Fibroblast of skin of back (primary cell): ENCODE measurements around the gene MYBPC2.

Experiments
- DNase-seq: peaks from one replicate; pipeline ENCODE4 v3.0.0-alpha.2; 2013

MYBPC2 gene

GRCh38 chr19:50501568-50502475 is 69.1 kb downstream of the MYBPC2 start:
- DNase-seq = no peak

- DNase-seq = no peak
Observed at GRCh38 chr19:50505856-50506611, 73.3 kb downstream of the MYBPC2 start.

GRCh38 chr19:50506700-50507099 is 74.0 kb downstream of the MYBPC2 start:
- no peak for DNase-seq

- no peak for DNase-seq
Observed at GRCh38 chr19:50507376-50507775, 74.7 kb downstream of the MYBPC2 start.

GRCh38 chr19:50508843-50509190 is 76.1 kb downstream of the MYBPC2 start:
- DNase-seq = no peak

GRCh38 chr19:50509366-50509765 is 76.7 kb downstream of the MYBPC2 start:
- no peak for DNase-seq

- no peak for DNase-seq
Observed at GRCh38 chr19:50510121-50510670, 77.5 kb downstream of the MYBPC2 start.

GRCh38 chr19:50510700-50511068 is 78.0 kb downstream of the MYBPC2 start:
- DNase-seq = no peak

- peak; percentile 99 for DNase-seq
Observed at GRCh38 chr19:50511069-50511822, 78.6 kb downstream of the MYBPC2 start, which contains the start of gene JOSD2. JOSD2 (minus strand) TSS chr19:50511191; CDS start chr19:50510431, 760 bp downstream.

- DNase-seq = no peak
Observed at GRCh38 chr19:50512112-50512998, 79.7 kb downstream of the MYBPC2 start.

GRCh38 chr19:50512999-50513745 is 80.5 kb downstream of the MYBPC2 start:
- DNase-seq = no peak

- no peak for DNase-seq
Observed at GRCh38 chr19:50513746-50514345, 81.2 kb downstream of the MYBPC2 start, which contains the start of gene ASPDH. ASPDH (minus strand) TSS chr19:50513913; CDS start chr19:50513823, 90 bp downstream.

- no peak for DNase-seq
Observed at GRCh38 chr19:50514346-50515167, 81.9 kb downstream of the MYBPC2 start.

- DNase-seq = no peak
Observed at GRCh38 chr19:50515168-50515561, 82.5 kb downstream of the MYBPC2 start.
